SK-N-SH (cell line): Measurements from ENCODE around the gene MMP8.

Source experiments
- CHD2 ChIP-seq: fragments of 150-350 bp; IDR thresholded peaks from 2 replicates; pipeline ENCODE4 v1.6.1; 2018; ENCODE audit warnings: low read length; ENCODE audit not compliant: partially characterized antibody
- CTCF ChIP-seq: fragments of 200-600 bp; sonication (generic); IDR thresholded peaks from 2 replicates; pipeline ENCODE4 v1.6.1; 2017; ENCODE audit warnings: antibody characterized with exemption, mild to moderate bottlenecking, moderate library complexity
- EP300 ChIP-seq, 2 experiments: IDR thresholded peaks; 2 replicates each; pipeline versions ENCODE4 v1.4.0 to v1.6.1; 2012; ENCODE audit warnings: borderline replicate concordance in 1 of 2, low read depth in 1 of 2, low read length in 1 of 2
- EZH2phosphoT487 ChIP-seq: fragments of 200-600 bp; sonication (generic); IDR thresholded peaks from 2 replicates; pipeline ENCODE4 v1.6.1; 2017; ENCODE audit warnings: low read depth, mixed run types, mild to moderate bottlenecking, antibody characterized with exemption, moderate library complexity, borderline replicate concordance
- FOXJ3 ChIP-seq: sonication (generic); formaldehyde crosslinking; IDR thresholded peaks from 2 replicates; pipeline ENCODE4 v1.5.1; 2020; ENCODE audit warnings: mild to moderate bottlenecking, missing genetic modification reagents
- MXI1 ChIP-seq: IDR thresholded peaks from 2 replicates; pipeline ENCODE4 v1.6.1; 2012; ENCODE audit warnings: mild to moderate bottlenecking, low read depth, low read length, improper control_type of control experiment
- SIN3A ChIP-seq: IDR thresholded peaks from 2 replicates; pipeline ENCODE4 v1.6.1; 2012; ENCODE audit warnings: low read depth, mild to moderate bottlenecking, low read length, moderate library complexity, borderline replicate concordance
- SMC3 ChIP-seq: IDR thresholded peaks from 2 replicates; pipeline ENCODE4 v1.6.1; 2012; ENCODE audit warnings: low read depth, low read length, improper control_type of control experiment
- TAF1 ChIP-seq: IDR thresholded peaks from 2 replicates; pipeline ENCODE4 v1.6.1; 2012; ENCODE audit warnings: low read depth, mild to moderate bottlenecking, low read length, moderate library complexity, borderline replicate concordance

DNA sequence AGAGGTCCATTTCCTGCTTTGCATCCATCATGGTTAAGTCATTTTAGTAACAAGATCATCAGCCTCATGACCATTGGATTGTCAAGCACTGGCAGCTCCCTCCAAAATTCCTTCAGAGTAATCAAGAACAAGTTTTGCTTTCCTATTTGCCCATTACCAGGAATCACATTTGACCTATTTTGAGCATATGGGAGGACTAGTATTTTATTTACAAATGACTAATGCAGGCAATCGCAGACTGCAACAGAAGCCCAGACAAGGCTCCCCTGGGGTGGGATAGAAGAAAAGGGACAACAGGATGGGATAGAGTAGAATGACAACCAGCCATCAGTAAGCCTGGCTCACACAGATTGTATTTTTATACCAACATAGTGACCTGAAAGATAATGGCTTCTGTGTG, 46.6 kb upstream of the MMP8 start:
- TF ChIP-seq FOXJ3 (CRISPR knock-in tag) (no peak), CTCF (no peak), MXI1 (no peak), SIN3A (no peak), EP300 (IDR thresholded peaks at IDR 0.05; ENCODE audit: borderline replicate concordance in 1 of 2, low read depth in 1 of 2, low read length in 1 of 2) (no peak), CHD2 (no peak), TAF1 (no peak), SMC3 (no peak), EZH2phosphoT487 (no peak)
